ENCODE results near the gene TMEM91. TPM values are rescaled to one million over a fixed set of nuclear protein-coding genes. Genes with fewer than 3 reads are reported as not detected.

Gene TMEM91
- total and polyA plus RNA-seq, 9 of the 15 experiments (the other 6 are each of a cell fraction or from before 2014, with no cell fraction given) = 1.2 to 5.2 (median 2.7) TPM

- TF ChIP-seq RAD51 (IDR thresholded peaks at IDR 0.05; ENCODE audit: borderline replicate concordance, low read depth) (no peak), NKRF (IDR thresholded peaks at IDR 0.05; ENCODE audit: borderline replicate concordance) (no peak)
These were observed 43.9 kb upstream of the TMEM91 start (continued) for GRCh38 chr19:41332468-41332867.

DNA sequence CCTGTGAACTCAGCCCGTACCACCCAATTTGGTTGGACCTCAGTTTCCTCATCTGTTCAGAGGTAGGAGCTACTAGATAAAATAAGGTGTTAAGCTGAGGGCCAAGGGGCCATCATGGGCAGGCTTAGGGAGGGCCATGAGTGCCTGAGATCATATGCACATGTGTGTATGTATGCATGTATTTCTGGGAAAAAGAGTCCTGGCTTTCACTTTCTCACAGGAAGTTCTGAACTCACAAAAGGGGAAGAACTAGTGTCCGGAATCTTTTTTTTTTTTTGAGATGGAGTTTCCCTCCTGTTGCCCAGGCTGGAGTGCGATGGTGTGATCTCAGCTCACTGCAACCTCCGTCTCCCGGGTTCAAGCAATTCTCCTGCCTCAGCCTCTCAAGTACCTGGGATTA lies 41.5 kb upstream of the TMEM91 start:
- no peak overlapping the region for H3K9ac ChIP-seq (ENCODE audit: insufficient read depth in 1 of 2, low read depth in 2 of 2, low read length in 2 of 2)
- no peak overlapping the region for H2AFZ ChIP-seq (ENCODE audit: low read depth, low read length)
- no peak overlapping the region for H3K4me2 ChIP-seq (ENCODE audit: insufficient read depth, low read length)
- DNase-seq (ENCODE audit: extremely low read depth in 1 of 4, low spot score in 3 of 4) (no peak), ATAC-seq (no peak), FAIRE-seq (no peak)
- no peaks in the 10 kb centered on the region; the same call in 1 of the 3 replicates for H3K79me2 ChIP-seq (ENCODE audit: control insufficient read depth, insufficient read depth, low read length)
- intact Hi-C loops (cut with micrococcal nuclease) (no loop called here), in situ Hi-C loops (cut with MboI) (no loop called here)
- TF ChIP-seq JUND (IDR thresholded peaks at IDR 0.05; ENCODE audit: borderline replicate concordance, low read depth, low read length) = no peak
- TF ChIP-seq JUND (tag; IDR thresholded peaks at IDR 0.05; ENCODE audit: borderline replicate concordance, low read depth, low read length) = no peak
- TF ChIP-seq TFAM (CRISPR knock-in tag; conservative IDR thresholded peaks at IDR 0.05) = no peak
- TF ChIP-seq NFATC3 (IDR thresholded peaks at IDR 0.05) = no peak
- TF ChIP-seq CBX1 (IDR thresholded peaks at IDR 0.05; ENCODE audit: low read depth) = no peak
- TF ChIP-seq PML (IDR thresholded peaks at IDR 0.05; ENCODE audit: low read length) = no peak
- TF ChIP-seq ZBTB8A (IDR thresholded peaks at IDR 0.05; ENCODE audit: partially characterized antibody) = no peak
- no peak for TF ChIP-seq MBD2 (IDR thresholded peaks at IDR 0.05; ENCODE audit: borderline replicate concordance, low read depth)
- TF ChIP-seq ZNF586 (CRISPR knock-in tag; conservative IDR thresholded peaks at IDR 0.05) = no peak
- TF ChIP-seq KHSRP (IDR thresholded peaks at IDR 0.05) = no peak
- TF ChIP-seq ZNF445 (CRISPR knock-in tag; IDR thresholded peaks at IDR 0.05; ENCODE audit: low read depth) = no peak
- TF ChIP-seq ZNF277 (CRISPR knock-in tag; IDR thresholded peaks at IDR 0.05; ENCODE audit: borderline replicate concordance) = no peak
- TF ChIP-seq ZNF23 (CRISPR knock-in tag; IDR thresholded peaks at IDR 0.05) = no peak
- no peak for TF ChIP-seq MYBL2 (IDR thresholded peaks at IDR 0.05; ENCODE audit: low read depth)
- TF ChIP-seq MYBL2 (CRISPR knock-in tag; IDR thresholded peaks at IDR 0.05; ENCODE audit: borderline replicate concordance) = no peak
- TF ChIP-seq NBN (IDR thresholded peaks at IDR 0.05; ENCODE audit: low read depth) = no peak
- no peak for TF ChIP-seq ZNF384 (IDR thresholded peaks at IDR 0.05; ENCODE audit: low read depth, low read length)
- no peak for TF ChIP-seq ZNF717 (CRISPR knock-in tag; IDR thresholded peaks at IDR 0.05)
- TF ChIP-seq RHOXF2B (CRISPR knock-in tag; conservative IDR thresholded peaks at IDR 0.05) = no peak
- ChIA-PET POLR2A (interaction anchor here (0.6 to 2.6 kb wide), 4 partner anchors 10 to 1060 kb away, joined by 3 to 9 read pairs (median 4); no protein-coding TSS in a partner anchor), CTCF (ENCODE audit: low intra/inter-chr PET ratio) (no interaction called here)
- H3K9me1 ChIP-seq (ENCODE audit: control insufficient read depth, insufficient read depth, low read length) = no peaks in the 10 kb centered on the region
- peaks cover 86% of the 10 kb centered on the region for H3K36me3 ChIP-seq (ENCODE audit: control insufficient read depth, insufficient read depth, low read length)
- H3K4me3 ChIP-seq = no peak overlapping the region
- H4K20me1 ChIP-seq (replicated peaks; ENCODE audit: control insufficient read depth, insufficient read depth, low read length) = no peaks in the 10 kb centered on the region; the same call in 1 of the 2 replicates
- H3K27me3 ChIP-seq (ENCODE audit: control insufficient read depth in 2 of 2, insufficient read depth in 2 of 2, low read length in 2 of 2) = no peaks in the 10 kb centered on the region
- BruUV-seq (replicated peaks) = no TSS peak
- H3K27ac ChIP-seq (ENCODE audit: extremely low read depth, low read depth, low read length) = no peak overlapping the region
- no peaks in the 10 kb centered on the region for H3K9me3 ChIP-seq (replicated peaks; ENCODE audit: control insufficient read depth, insufficient read depth, low read depth, low read length)
- 100% methylated on average over 4 of the region's 5 CpGs for WGBS (ENCODE audit: insufficient coverage, low coverage, missing lambda C conversion rate)
- H3K4me1 ChIP-seq (replicated peaks in 1 of 2; ENCODE audit: control insufficient read depth in 2 of 2, insufficient read depth in 2 of 2, low read length in 2 of 2) = peaks cover 0 to 13% of the 10 kb centered on the region in 2 experiments; a peak in 2 of 5 replicates

Measured in K562 (cell line).